Neural progenitor cell (in vitro differentiated cells): ENCODE results near the gene BICD1. TPM values are rescaled to one million over a fixed set of nuclear protein-coding genes. Genes with fewer than 3 reads are reported as not detected.
A peak's percentile ranks its signal among the peaks of the same experiment; 100 is the strongest.

Experiments used
- DNase-seq: peaks from one replicate; pipeline ENCODE4 v3.0.0-alpha.2; 2016; ENCODE audit warnings: low spot score
- H2AFZ ChIP-seq: fragments of 200-600 bp; sonication (generic); replicated peaks from 2 replicates; pipeline ENCODE4 v1.6.1; 2016; ENCODE audit warnings: antibody characterized with exemption
- H3F3A ChIP-seq: fragments of 200-600 bp; sonication (generic); 2 replicates; pipeline ENCODE4 v1.6.1; 2016; ENCODE audit warnings: antibody characterized with exemption, low read depth
- H3K27ac ChIP-seq: fragments of 200-600 bp; sonication (generic); 2 replicates; pipeline ENCODE4 v1.5.1; 2016; ENCODE audit warnings: mild to moderate bottlenecking
- H3K27me3 ChIP-seq: fragments of 200-600 bp; sonication (generic); 2 replicates; pipeline ENCODE4 v1.6.1; 2016; ENCODE audit warnings: mild to moderate bottlenecking, moderate library complexity
- H3K36me3 ChIP-seq: fragments of 200-600 bp; sonication (generic); 2 replicates; pipeline ENCODE4 v1.5.1; 2016
- H3K4me1 ChIP-seq: fragments of 200-600 bp; sonication (generic); 2 replicates; pipeline ENCODE4 v1.6.1; 2016; ENCODE audit warnings: mixed run types
- H3K4me2 ChIP-seq: fragments of 200-600 bp; sonication (generic); 2 replicates; pipeline ENCODE4 v1.6.1; 2016
- H3K4me3 ChIP-seq: fragments of 200-600 bp; sonication (generic); 2 replicates; pipeline ENCODE4 v1.5.1; 2016
- H3K79me2 ChIP-seq: fragments of 200-600 bp; sonication (generic); 2 replicates; pipeline ENCODE4 v1.6.1; 2016; ENCODE audit warnings: low read depth
- H3K9ac ChIP-seq: fragments of 200-600 bp; sonication (generic); 2 replicates; pipeline ENCODE4 v1.6.1; 2016
- H3K9me3 ChIP-seq: fragments of 200-600 bp; sonication (generic); 2 replicates; pipeline ENCODE4 v1.5.1; 2016; ENCODE audit warnings: low read depth
- H4K20me1 ChIP-seq: fragments of 200-600 bp; sonication (generic); 2 replicates; pipeline ENCODE4 v1.6.1; 2016; ENCODE audit warnings: low read depth
- H3K27ac Mint-ChIP-seq: 3 replicates; pipeline ENCODE4 v1.8.0; 2021; ENCODE audit warnings: mixed read lengths
- H3K27me3 Mint-ChIP-seq: 2 replicates; pipeline ENCODE4 v1.8.0; 2022; ENCODE audit warnings: low read depth, mild to moderate bottlenecking, inconsistent platforms, moderate library complexity, mixed read lengths; ENCODE audit not compliant: insufficient read depth
- H3K36me3 Mint-ChIP-seq: 3 replicates; pipeline ENCODE4 v1.8.0; 2021; ENCODE audit warnings: mixed read lengths
- H3K4me1 Mint-ChIP-seq: 3 replicates; pipeline ENCODE4 v1.8.0; 2021; ENCODE audit warnings: mixed read lengths
- H3K4me3 Mint-ChIP-seq: 3 replicates; pipeline ENCODE4 v1.8.0; 2021; ENCODE audit warnings: mild to moderate bottlenecking, moderate library complexity, mixed read lengths
- H3K9me3 Mint-ChIP-seq: 3 replicates; pipeline ENCODE4 v1.8.0; 2020; ENCODE audit warnings: mixed read lengths
- EZH2 ChIP-seq: fragments of 200-600 bp; sonication (generic); IDR thresholded peaks from 2 replicates; pipeline ENCODE4 v1.6.1; 2017; ENCODE audit warnings: antibody characterized with exemption, mild to moderate bottlenecking, moderate library complexity
- EZH2phosphoT487 ChIP-seq: fragments of 200-600 bp; sonication (generic); IDR thresholded peaks from 2 replicates; pipeline ENCODE4 v1.6.1; 2017; ENCODE audit warnings: antibody characterized with exemption
- total RNA-seq: library from RNA; depleted of rRNA; stranded (reverse); fragments of >200 nt; gene quantifications from 2 replicates; pipeline ENCODE4 v1.2.3, GENCODE V29; 2015; ENCODE audit warnings: low replicate concordance
- TF ChIP-seq, protein P1 (sequence below): fragments of 200-600 bp; sonication (generic); IDR thresholded peaks from 2 replicates; pipeline ENCODE4 v1.5.1; 2017; ENCODE audit warnings: antibody characterized with exemption, mild to moderate bottlenecking

The BICD1 gene
- total RNA-seq, 1 donor from 2014 or later = 23.6 TPM

GRCh38 chr12:32265951-32266350, 159.3 kb downstream of the BICD1 start:
- Histone ChIP-seq H3K27ac (no peak overlapping the region), H3K79me2 (peaks cover 17% of the 10 kb centered on the region), H3F3A (peaks cover 8% of the 10 kb centered on the region), H3K4me2 (no peak overlapping the region), H3K36me3 (no peaks in the 10 kb centered on the region), H3K9ac (no peak overlapping the region), H2AFZ (no peak overlapping the region), H3K4me1 (peaks cover 9% of the 10 kb centered on the region), H3K4me3 (no peak overlapping the region), H4K20me1 (no peaks in the 10 kb centered on the region), H3K9me3 (no peaks in the 10 kb centered on the region), H3K27me3 (no peaks in the 10 kb centered on the region)
- Mint-ChIP-seq H3K27me3 (no peaks in the 10 kb centered on the region), H3K4me3 (no peak overlapping the region), H3K9me3 (peaks cover 2% of the 10 kb centered on the region), H3K27ac (no peak overlapping the region), H3K4me1 (peaks cover 8% of the 10 kb centered on the region), H3K36me3 (peaks cover 2% of the 10 kb centered on the region)
- no peak for DNase-seq
- TF ChIP-seq EZH2phosphoT487 = no peak
- TF ChIP-seq EZH2 = no peak
- TF ChIP-seq, protein P1, sequence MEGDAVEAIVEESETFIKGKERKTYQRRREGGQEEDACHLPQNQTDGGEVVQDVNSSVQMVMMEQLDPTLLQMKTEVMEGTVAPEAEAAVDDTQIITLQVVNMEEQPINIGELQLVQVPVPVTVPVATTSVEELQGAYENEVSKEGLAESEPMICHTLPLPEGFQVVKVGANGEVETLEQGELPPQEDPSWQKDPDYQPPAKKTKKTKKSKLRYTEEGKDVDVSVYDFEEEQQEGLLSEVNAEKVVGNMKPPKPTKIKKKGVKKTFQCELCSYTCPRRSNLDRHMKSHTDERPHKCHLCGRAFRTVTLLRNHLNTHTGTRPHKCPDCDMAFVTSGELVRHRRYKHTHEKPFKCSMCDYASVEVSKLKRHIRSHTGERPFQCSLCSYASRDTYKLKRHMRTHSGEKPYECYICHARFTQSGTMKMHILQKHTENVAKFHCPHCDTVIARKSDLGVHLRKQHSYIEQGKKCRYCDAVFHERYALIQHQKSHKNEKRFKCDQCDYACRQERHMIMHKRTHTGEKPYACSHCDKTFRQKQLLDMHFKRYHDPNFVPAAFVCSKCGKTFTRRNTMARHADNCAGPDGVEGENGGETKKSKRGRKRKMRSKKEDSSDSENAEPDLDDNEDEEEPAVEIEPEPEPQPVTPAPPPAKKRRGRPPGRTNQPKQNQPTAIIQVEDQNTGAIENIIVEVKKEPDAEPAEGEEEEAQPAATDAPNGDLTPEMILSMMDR = no peak

- H3K27me3 ChIP-seq = no peaks in the 10 kb centered on the region
- Mint-ChIP-seq H3K27me3 (no peaks in the 10 kb centered on the region), H3K9me3 (peaks cover 2% of the 10 kb centered on the region), H3K4me3 (no peak overlapping the region), H3K4me1 (peaks cover 16% of the 10 kb centered on the region), H3K36me3 (peaks cover 2% of the 10 kb centered on the region), H3K27ac (no peak overlapping the region)
- H3K27ac ChIP-seq = no peak overlapping the region
- TF ChIP-seq, protein P1 = no peak
- no peak for TF ChIP-seq EZH2
- no peak for TF ChIP-seq EZH2phosphoT487
- peaks cover 8% of the 10 kb centered on the region for H3F3A ChIP-seq
- no peaks in the 10 kb centered on the region for H4K20me1 ChIP-seq
- no peak for DNase-seq
- no peak overlapping the region for H3K4me2 ChIP-seq
- no peaks in the 10 kb centered on the region for H3K36me3 ChIP-seq
- H2AFZ ChIP-seq = no peak overlapping the region
- peaks cover 17% of the 10 kb centered on the region for H3K79me2 ChIP-seq
- H3K4me1 ChIP-seq = peaks cover 15% of the 10 kb centered on the region
- no peak overlapping the region for H3K4me3 ChIP-seq
- no peaks in the 10 kb centered on the region for H3K9me3 ChIP-seq
- no peak overlapping the region for H3K9ac ChIP-seq
These were observed 160.1 kb downstream of the BICD1 start for GRCh38 chr12:32266756-32267155.

- Histone ChIP-seq H3K27me3 (no peaks in the 10 kb centered on the region), H3K4me2 (no peak overlapping the region), H3F3A (peaks cover 17% of the 10 kb centered on the region), H3K9ac (no peak overlapping the region), H3K9me3 (no peaks in the 10 kb centered on the region), H3K27ac (peak overlapping the region; percentile 14), H3K36me3 (no peaks in the 10 kb centered on the region), H3K4me3 (no peak overlapping the region), H3K79me2 (peaks cover 12% of the 10 kb centered on the region), H4K20me1 (no peaks in the 10 kb centered on the region), H2AFZ (no peak overlapping the region), H3K4me1 (peaks cover 31% of the 10 kb centered on the region)
- Mint-ChIP-seq H3K27me3 (no peaks in the 10 kb centered on the region), H3K9me3 (peaks cover 2% of the 10 kb centered on the region), H3K27ac (peak overlapping the region; percentile 15), H3K4me1 (peaks cover 34% of the 10 kb centered on the region), H3K36me3 (peaks cover 5% of the 10 kb centered on the region), H3K4me3 (no peak overlapping the region)
- no peak for TF ChIP-seq EZH2phosphoT487
- no peak for TF ChIP-seq EZH2
- TF ChIP-seq, protein P1 = no peak
- DNase-seq = peak; percentile 18
These were observed 164.4 kb downstream of the BICD1 start for GRCh38 chr12:32270818-32271710.
